K562 (cell line): ENCODE data around the gene NQO2. TPM values are rescaled to one million over a fixed set of nuclear protein-coding genes. Genes with fewer than 3 reads are reported as not detected.
A peak's percentile ranks its signal among the peaks of the same experiment; 100 is the strongest.

Source experiments
- CEBPB ChIP-seq: fragments of 450-650 bp; IDR thresholded peaks from 2 replicates; pipeline ENCODE4 v1.6.1; 2016; ENCODE audit warnings: missing genetic modification characterization, missing compliant biosample characterization
- FOS ChIP-seq: IDR thresholded peaks from 3 replicates; pipeline ENCODE4 v1.6.1; 2011; ENCODE audit not compliant: insufficient read length; ENCODE audit errors: extremely low read depth
- GTF2E2 ChIP-seq: fragments of 200-800 bp; sonication (Bioruptor generic); IDR thresholded peaks from 2 replicates; pipeline ENCODE4 v1.6.1; 2016; ENCODE audit warnings: missing genetic modification characterization, missing compliant biosample characterization
- HLTF ChIP-seq: fragments of 450-650 bp; IDR thresholded peaks from 2 replicates; pipeline ENCODE4 v1.6.1; 2016
- HNRNPH1 ChIP-seq: fragments of 200-400 bp; formaldehyde crosslinking; optimal IDR thresholded peaks from 2 replicates; pipeline ENCODE3; 2017; ENCODE audit warnings: low read depth, mild to moderate bottlenecking, low read length, moderate library complexity
- KLF16 ChIP-seq: IDR thresholded peaks from 2 replicates; pipeline ENCODE4 v1.6.1; 2016; ENCODE audit warnings: antibody characterized with exemption
- LCOR ChIP-seq: sonication (generic); formaldehyde crosslinking; IDR thresholded peaks from 2 replicates; pipeline ENCODE4 v1.8.0; 2022; ENCODE audit warnings: mild to moderate bottlenecking, missing genetic modification reagents
- NCOA6 ChIP-seq: fragments of 450-650 bp; IDR thresholded peaks from 2 replicates; pipeline ENCODE4 v1.6.1; 2017; ENCODE audit warnings: mild to moderate bottlenecking
- NCOR1 ChIP-seq: fragments of 450-650 bp; IDR thresholded peaks from 2 replicates; pipeline ENCODE4 v1.6.1; 2016; ENCODE audit warnings: mild to moderate bottlenecking, moderate library complexity
- NR1H2 ChIP-seq: sonication (generic); formaldehyde crosslinking; IDR thresholded peaks from 2 replicates; pipeline ENCODE4 v1.4.0; 2020; ENCODE audit warnings: mild to moderate bottlenecking, missing genetic modification reagents
- PHF20 ChIP-seq: fragments of 450-650 bp; IDR thresholded peaks from 2 replicates; pipeline ENCODE4 v1.6.1; 2018; ENCODE audit not compliant: partially characterized antibody
- RFX1 ChIP-seq: fragments of 450-650 bp; IDR thresholded peaks from 2 replicates; pipeline ENCODE4 v1.6.1; 2016; ENCODE audit warnings: mild to moderate bottlenecking, moderate library complexity
- RNF2 ChIP-seq: sonication (generic); IDR thresholded peaks from 2 replicates; pipeline ENCODE4 v1.6.1; 2016
- SIN3B ChIP-seq: fragments of 450-650 bp; IDR thresholded peaks from 2 replicates; pipeline ENCODE4 v1.6.1; 2017; ENCODE audit warnings: low read depth, mild to moderate bottlenecking, moderate library complexity
- SUPT5H ChIP-seq: fragments of 450-650 bp; IDR thresholded peaks from 2 replicates; pipeline ENCODE4 v1.6.1; 2016
- TARDBP ChIP-seq: fragments of 450-650 bp; IDR thresholded peaks from 2 replicates; pipeline ENCODE4 v1.6.1; 2016
- ZNF121 ChIP-seq: sonication (generic); formaldehyde crosslinking; conservative IDR thresholded peaks from 2 replicates; pipeline ENCODE4 v1.8.0; 2022; ENCODE audit warnings: missing genetic modification reagents
- ZNF239 ChIP-seq: fragments of 250-450 bp; sonication (Bioruptor Pico); IDR thresholded peaks from 2 replicates; pipeline ENCODE4 v1.4.0; 2020; ENCODE audit warnings: mild to moderate bottlenecking
- ZNF280A ChIP-seq: fragments of 450-650 bp; IDR thresholded peaks from 2 replicates; pipeline ENCODE4 v1.6.1; 2018; ENCODE audit warnings: mild to moderate bottlenecking, low read depth; ENCODE audit not compliant: partially characterized antibody
- ZNF282 ChIP-seq: sonication (generic); formaldehyde crosslinking; IDR thresholded peaks from 2 replicates; pipeline ENCODE4 v1.8.1; 2023; ENCODE audit warnings: missing genetic modification reagents
- ZNF311 ChIP-seq: fragments of 250-450 bp; sonication (Bioruptor Pico); IDR thresholded peaks from 2 replicates; pipeline ENCODE4 v1.4.0; 2020; ENCODE audit warnings: mild to moderate bottlenecking, moderate library complexity
- ZNF318 ChIP-seq, 2 experiments: fragments of 450-650 bp; IDR thresholded peaks; 2 replicates each; pipeline ENCODE4 v1.6.1; 2016; ENCODE audit warnings: mild to moderate bottlenecking in 2 of 2, borderline replicate concordance in 1 of 2, low read depth in 1 of 2, moderate library complexity in 1 of 2
- ZNF444 ChIP-seq: fragments of 250-450 bp; sonication (Bioruptor Pico); IDR thresholded peaks from 2 replicates; pipeline ENCODE4 v1.4.0; 2020; ENCODE audit warnings: mild to moderate bottlenecking, moderate library complexity
- polyA plus RNA-seq, 8 experiments: library from polyadenylated mRNA; depleted of rRNA in 4 of 8; stranded (reverse) in 5 of 8; unstranded in 3 of 8; fragments of >200 nt; fragmentation: Nextera tagmentation in 2 of 8; fragmentation: Illumina TruSeq in 1 of 8; extraction: Ambion mirVana in 2 of 8; extraction: Trizol in 1 of 8; gene quantifications; 2 replicates each; pipeline versions ENCODE4 v1.2.1 to v1.2.3, GENCODE V29; 2011 to 2014; ENCODE audit warnings: inconsistent platforms in 1 of 8, missing spikeins in 1 of 8
- total RNA-seq, 7 experiments: library from RNA; depleted of rRNA in 6 of 7; stranded (reverse); fragments of >200 nt in 6 of 7; fragmentation: Illumina TruSeq in 2 of 7; extraction: Trizol in 2 of 7; gene quantifications; 2 replicates each; pipeline versions ENCODE4 v1.2.1 to v1.2.3, GENCODE V29; 2011 to 2021; ENCODE audit warnings: low replicate concordance in 1 of 7

Gene NQO2
- total and polyA plus RNA-seq, 9 of the 15 experiments (the other 6 are each of a cell fraction or from before 2014, with no cell fraction given), result 54.6 to 214 (median 116) TPM

GRCh38 chr6:3022765-3023662 is 23.3 kb downstream of the NQO2 start (continued):
- TF ChIP-seq ZNF318 (IDR thresholded peaks at IDR 0.05; ENCODE audit: borderline replicate concordance in 1 of 2, low read depth in 1 of 2), result no peak
- TF ChIP-seq NCOR1, result no peak
- TF ChIP-seq FOS, result no peak
- no peak for TF ChIP-seq ZNF282 (CRISPR knock-in tag)
- no peak; the same call in 1 of the 2 replicates for TF ChIP-seq NR1H2
- no peak for TF ChIP-seq HLTF
- 0 out of 2 replicates have a peak, but pooled peaks have one; percentile 51 for TF ChIP-seq GTF2E2 (tag)
- TF ChIP-seq RFX1, result no peak
- no peak for TF ChIP-seq PHF20
- no peak for TF ChIP-seq ZNF239 (CRISPR knock-in tag)
- TF ChIP-seq TARDBP, result no peak
- TF ChIP-seq ZNF280A, result no peak
- no peak for TF ChIP-seq LCOR (CRISPR knock-in tag)
- no peak for TF ChIP-seq NCOA6
- TF ChIP-seq ZNF311 (CRISPR knock-in tag), result no peak
- TF ChIP-seq KLF16, result no peak
- no peak for TF ChIP-seq RNF2
- no peak for TF ChIP-seq SIN3B
- TF ChIP-seq SUPT5H, result no peak
- TF ChIP-seq ZNF444 (CRISPR knock-in tag), result no peak
- no peak for TF ChIP-seq HNRNPH1
- TF ChIP-seq CEBPB (tag), result no peak
- no peak for TF ChIP-seq ZNF121 (CRISPR knock-in tag)
